ENCODE results near the gene HDHD5. TPM values are rescaled to one million over a fixed set of nuclear protein-coding genes. Genes with fewer than 3 reads are reported as not detected.

The HDHD5 gene
- total RNA-seq, 1 experiment from 2014 or later = 51.8 TPM

DNA sequence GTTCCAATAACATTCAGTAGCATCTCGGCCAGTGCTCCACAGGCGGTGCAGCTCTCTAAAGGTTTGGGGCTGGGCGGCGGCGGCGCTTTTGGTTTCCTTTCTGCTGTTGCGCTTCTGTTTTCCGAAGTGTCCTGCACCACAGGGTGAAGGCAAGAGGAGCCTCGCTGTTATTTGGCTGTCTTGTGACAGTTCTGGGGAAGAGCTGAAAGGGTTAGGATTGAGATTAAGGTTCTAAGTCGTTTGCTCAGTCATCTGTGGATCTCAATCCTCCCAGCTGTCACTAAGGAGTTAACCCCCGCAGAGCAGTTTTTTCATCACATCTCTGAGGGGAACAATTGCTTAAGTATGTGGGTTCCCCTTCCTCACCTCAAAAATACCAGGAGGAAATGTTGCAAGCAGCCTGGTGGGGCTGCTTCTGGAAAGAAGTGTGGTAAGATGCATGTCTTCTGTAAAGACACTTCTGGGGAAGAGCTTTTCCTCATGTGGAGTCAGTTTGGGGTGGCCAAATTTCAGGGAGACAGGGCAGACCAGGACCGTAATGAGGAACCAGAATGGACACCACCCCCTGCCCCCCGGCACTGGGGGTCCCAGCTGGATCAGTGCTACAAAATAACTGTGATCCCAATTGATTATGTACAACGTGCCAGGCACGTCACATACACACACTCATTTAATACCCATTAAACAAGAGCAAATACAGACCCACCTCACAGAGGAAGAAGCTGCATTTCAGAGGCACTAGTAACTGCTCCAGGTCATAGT lies 52.1 kb downstream of the HDHD5 start:
- BruUV-seq (replicated peaks) = no TSS peak
- DNase-seq (ENCODE audit: unreplicated experiment) = no peak
- Mint-ChIP-seq H3K36me3 (ENCODE audit: insufficient read depth, unreplicated experiment) (peaks cover 40% of the 10 kb centered on the region), H3K4me3 (ENCODE audit: unreplicated experiment) (no peak overlapping the region), H3K27ac (ENCODE audit: low read depth, unreplicated experiment) (no peak overlapping the region), H3K27me3 (ENCODE audit: insufficient read depth, unreplicated experiment) (no peaks in the 10 kb centered on the region), H3K9me3 (ENCODE audit: unreplicated experiment) (no peaks in the 10 kb centered on the region), H3K4me1 (ENCODE audit: insufficient read depth, unreplicated experiment) (no peaks in the 10 kb centered on the region)
- ChIA-PET CTCF (interaction anchor here (0.5 to 1.1 kb wide), 2 partner anchors 44 to 46 kb away, joined by 3 read pairs; no protein-coding TSS in a partner anchor), POLR2A (interaction anchor here (0.7 kb wide), 2 partner anchors 32 to 431 kb away, joined by 3 read pairs; no protein-coding TSS in a partner anchor)
- no peak for TF ChIP-seq CTCF (IDR thresholded peaks at IDR 0.05; ENCODE audit: unreplicated experiment)
- intact Hi-C loops (cut with micrococcal nuclease) = no loop called here

- no peak overlapping the region for H3K27ac Mint-ChIP-seq (ENCODE audit: low read depth, unreplicated experiment)
- DNase-seq (ENCODE audit: unreplicated experiment) = no peak
- H3K4me3 Mint-ChIP-seq (ENCODE audit: unreplicated experiment) = no peak overlapping the region
- no peak for TF ChIP-seq CTCF (IDR thresholded peaks at IDR 0.05; ENCODE audit: unreplicated experiment)
- no TSS peak for BruUV-seq (replicated peaks)
- no peaks in the 10 kb centered on the region for H3K9me3 Mint-ChIP-seq (ENCODE audit: unreplicated experiment)
- ChIA-PET POLR2A (interaction anchor here (0.7 to 1.6 kb wide), 2 partner anchors 32 to 52 kb away, joined by 3 read pairs; no protein-coding TSS in a partner anchor), CTCF (no interaction called here)
- intact Hi-C loops (cut with micrococcal nuclease) = no loop called here
- peaks cover 46% of the 10 kb centered on the region for H3K36me3 Mint-ChIP-seq (ENCODE audit: insufficient read depth, unreplicated experiment)
- no peaks in the 10 kb centered on the region for H3K27me3 Mint-ChIP-seq (ENCODE audit: insufficient read depth, unreplicated experiment)
- no peaks in the 10 kb centered on the region for H3K4me1 Mint-ChIP-seq (ENCODE audit: insufficient read depth, unreplicated experiment)
These were observed 52.8 kb downstream of the HDHD5 start for GRCh38 chr22:17106161-17106784.

GRCh38 chr22:17105143-17106129 lies 53.6 kb downstream of the HDHD5 start:
- Mint-ChIP-seq H3K27ac (ENCODE audit: low read depth, unreplicated experiment) (no peak overlapping the region), H3K9me3 (ENCODE audit: unreplicated experiment) (no peaks in the 10 kb centered on the region), H3K27me3 (ENCODE audit: insufficient read depth, unreplicated experiment) (no peaks in the 10 kb centered on the region), H3K4me1 (ENCODE audit: insufficient read depth, unreplicated experiment) (no peaks in the 10 kb centered on the region), H3K4me3 (ENCODE audit: unreplicated experiment) (no peak overlapping the region), H3K36me3 (ENCODE audit: insufficient read depth, unreplicated experiment) (peaks cover 53% of the 10 kb centered on the region)
- DNase-seq (ENCODE audit: unreplicated experiment) = no peak
- ChIA-PET POLR2A (interaction anchor here (1.6 kb wide), 1 partner anchor 53 kb away, joined by 3 read pairs; no protein-coding TSS in a partner anchor), CTCF (interaction anchor here (0.6 kb wide), 1 partner anchor 49 kb away, joined by 3 read pairs; no protein-coding TSS in a partner anchor)
- TF ChIP-seq CTCF (IDR thresholded peaks at IDR 0.05; ENCODE audit: unreplicated experiment) = no peak
- BruUV-seq (replicated peaks) = no TSS peak
- intact Hi-C loops (cut with micrococcal nuclease) = no loop called here
